Stomach (tissue), 4 donors: Measurements from ENCODE around the gene CFAP221.

Source experiments
- CTCF ChIP-seq, 7 experiments: fragments of 450-650 bp in 4 of 7; fragments of 200-600 bp in 3 of 7; sonication (generic) in 3 of 7; IDR thresholded peaks; one replicate each; pipeline ENCODE4 v1.5.1; 2016 to 2019; ENCODE audit warnings: antibody characterized with exemption in 7 of 7, control low read depth in 2 of 7, mild to moderate bottlenecking in 1 of 7
- POLR2AphosphoS5 ChIP-seq, 3 donors: sonication (generic); formaldehyde crosslinking; IDR thresholded peaks; one replicate each; pipeline ENCODE4 v1.6.1; 2016; ENCODE audit warnings: antibody characterized with exemption in 3 of 3

- no peak for TF ChIP-seq POLR2AphosphoS5 (IDR thresholded peaks at IDR 0.05)
- TF ChIP-seq CTCF (IDR thresholded peaks at IDR 0.05) = no peak
These were observed 55.1 kb downstream of the CFAP221 start for GRCh38 chr2:119599384-119599783.
